ENCODE measurements around the gene NUP107. TPM values are rescaled to one million over a fixed set of nuclear protein-coding genes. Genes with fewer than 3 reads are reported as not detected.

The NUP107 gene
- total RNA-seq, 1 donor from 2014 or later, result 51.1 TPM

GRCh38 chr12:68785823-68786222 is 99.0 kb downstream of the NUP107 start:
- Histone ChIP-seq H3K36me3 (ENCODE audit: control insufficient read depth, insufficient read depth, low read length) (no peaks in the 10 kb centered on the region), H3K27me3 (ENCODE audit: control insufficient read depth, insufficient read depth, low read length) (no peaks in the 10 kb centered on the region), H3K4me3 (ENCODE audit: low read depth, low read length) (no peak overlapping the region)
- no peak for TF ChIP-seq CTCF (IDR thresholded peaks at IDR 0.05; ENCODE audit: insufficient read depth, low read length, poor library complexity, severe bottlenecking)
- DNase-seq (ENCODE audit: low read depth), result no peak

GRCh38 chr12:68786929-68787328 is 100.2 kb downstream of the NUP107 start:
- no peak for DNase-seq (ENCODE audit: low read depth)
- no peaks in the 10 kb centered on the region for H3K27me3 ChIP-seq (ENCODE audit: control insufficient read depth, insufficient read depth, low read length)
- H3K36me3 ChIP-seq (ENCODE audit: control insufficient read depth, insufficient read depth, low read length), result no peaks in the 10 kb centered on the region
- H3K4me3 ChIP-seq (ENCODE audit: low read depth, low read length), result no peak overlapping the region
- TF ChIP-seq CTCF (IDR thresholded peaks at IDR 0.05; ENCODE audit: insufficient read depth, low read length, poor library complexity, severe bottlenecking), result no peak

GRCh38 chr12:68788554-68789143 is 101.9 kb downstream of the NUP107 start:
- no peak for TF ChIP-seq CTCF (IDR thresholded peaks at IDR 0.05; ENCODE audit: insufficient read depth, low read length, poor library complexity, severe bottlenecking)
- no peak for DNase-seq (ENCODE audit: low read depth)
- H3K4me3 ChIP-seq (ENCODE audit: low read depth, low read length), result no peak overlapping the region
- no peaks in the 10 kb centered on the region for H3K36me3 ChIP-seq (ENCODE audit: control insufficient read depth, insufficient read depth, low read length)
- H3K27me3 ChIP-seq (ENCODE audit: control insufficient read depth, insufficient read depth, low read length), result no peaks in the 10 kb centered on the region

GRCh38 chr12:68789144-68789878 is 102.5 kb downstream of the NUP107 start:
- H3K36me3 ChIP-seq (ENCODE audit: control insufficient read depth, insufficient read depth, low read length), result no peaks in the 10 kb centered on the region
- H3K27me3 ChIP-seq (ENCODE audit: control insufficient read depth, insufficient read depth, low read length), result no peaks in the 10 kb centered on the region
- no peak overlapping the region for H3K4me3 ChIP-seq (ENCODE audit: low read depth, low read length)
- no peak for TF ChIP-seq CTCF (IDR thresholded peaks at IDR 0.05; ENCODE audit: insufficient read depth, low read length, poor library complexity, severe bottlenecking)
- DNase-seq (ENCODE audit: low read depth), result no peak

GRCh38 chr12:68790081-68790951 is 103.5 kb downstream of the NUP107 start:
- no peak for DNase-seq (ENCODE audit: low read depth)
- TF ChIP-seq CTCF (IDR thresholded peaks at IDR 0.05; ENCODE audit: insufficient read depth, low read length, poor library complexity, severe bottlenecking), result no peak
- H3K36me3 ChIP-seq (ENCODE audit: control insufficient read depth, insufficient read depth, low read length), result no peaks in the 10 kb centered on the region

More at GRCh38 chr12:68790081-68790951, 103.5 kb downstream of the NUP107 start:
- Histone ChIP-seq H3K4me3 (ENCODE audit: low read depth, low read length) (no peak overlapping the region), H3K27me3 (ENCODE audit: control insufficient read depth, insufficient read depth, low read length) (no peaks in the 10 kb centered on the region)

All from kidney epithelial cell (primary cell).